Sigmoid colon (tissue), 7 donors: ENCODE data around the gene SRSF6. TPM values are rescaled to one million over a fixed set of nuclear protein-coding genes. Genes with fewer than 3 reads are reported as not detected.
"Not testable (repeated sequence)": the region's sequence is repeated elsewhere in the genome, so short reads cannot be mapped to it uniquely, and the experiment has no call there.

Experiments used
- DNase-seq: peaks from one replicate; pipeline ENCODE4 v3.0.0-alpha.2; 2019
- H3K27ac ChIP-seq, 4 donors: fragments of 200-600 bp; sonication (generic); one replicate each; pipeline ENCODE4 v1.5.1; 2016 to 2019; ENCODE audit warnings: mild to moderate bottlenecking in 1 of 4
- H3K27me3 ChIP-seq, 3 donors: fragments of 200-600 bp; sonication (generic); one replicate each; pipeline ENCODE4 v1.5.1; 2019; ENCODE audit warnings: mild to moderate bottlenecking in 1 of 3
- H3K36me3 ChIP-seq, 4 donors: fragments of 200-600 bp; sonication (generic); one replicate each; pipeline ENCODE4 v1.5.1; 2016 to 2019
- H3K4me1 ChIP-seq, 4 donors: fragments of 200-600 bp; sonication (generic); one replicate each; pipeline ENCODE4 v1.5.1; 2017 to 2019
- H3K4me3 ChIP-seq, 4 donors: fragments of 200-600 bp; sonication (generic); one replicate each; pipeline ENCODE4 v1.5.1; 2017 to 2019; ENCODE audit warnings: mild to moderate bottlenecking in 2 of 4, moderate library complexity in 1 of 4
- H3K9me3 ChIP-seq, 4 donors: fragments of 200-600 bp in 3 of 4; sonication (generic) in 3 of 4; one replicate each; pipeline versions ENCODE4 v1.5.1 to v1.6.1; 2013 to 2019
- CTCF ChIP-seq, 4 experiments: fragments of 450-650 bp in 3 of 4; fragments of 200-600 bp in 1 of 4; IDR thresholded peaks; one replicate each; pipeline ENCODE4 v1.5.1; 2016 to 2019; ENCODE audit warnings: antibody characterized with exemption in 4 of 4, mild to moderate bottlenecking in 3 of 4, moderate library complexity in 2 of 4
- EP300 ChIP-seq, 4 donors: sonication (generic); formaldehyde crosslinking; IDR thresholded peaks; one replicate each; pipeline ENCODE4 v1.6.1; 2017; ENCODE audit warnings: antibody characterized with exemption in 4 of 4
- POLR2A ChIP-seq, 2 donors: fragments of 450-650 bp; IDR thresholded peaks; one replicate each; pipeline ENCODE4 v1.6.1; 2016; ENCODE audit warnings: antibody characterized with exemption in 2 of 2, mild to moderate bottlenecking in 2 of 2, moderate library complexity in 2 of 2
- POLR2AphosphoS5 ChIP-seq, 4 donors: sonication (generic); formaldehyde crosslinking; IDR thresholded peaks; one replicate each; pipeline ENCODE4 v1.6.1; 2017; ENCODE audit warnings: antibody characterized with exemption in 4 of 4
- WGBS, 2 donors: extraction: QIAGEN DNeasy Blood & Tissue Kit; methylation state at CpG; one replicate each; pipeline ENCODE4 v1.1.7; 2013; 5-methylcytosine and 5-hydroxymethylcytosine counted together
- intact Hi-C: fragments of 100-400 bp; cut with DNase I; formaldehyde crosslinking; loops from one replicate; pipeline ENCODE4 v1.15.1; 2023
- polyA plus RNA-seq, 3 donors: library from polyadenylated mRNA; stranded (reverse); fragments of 200-250 nt; gene quantifications; one replicate each; pipeline ENCODE4 v1.2.3, GENCODE V29; 2013
- total RNA-seq, 4 donors: library from RNA; depleted of rRNA; stranded (reverse); fragments of >200 nt; gene quantifications; one replicate each; pipeline ENCODE4 v1.1.0, GENCODE V29; 2016
- donor health status: healthy with polysubstance abuse.
- donor health status: Bipolar disorder and iron deficiency.
- donor health status: healthy.

Gene SRSF6
- total and polyA plus RNA-seq, 7 donors, result 29.6 to 78.9 (median 51.7) TPM

GRCh38 chr20:43415661-43416430, 41.9 kb upstream of the SRSF6 start:
- TF ChIP-seq CTCF (IDR thresholded peaks at IDR 0.05) (no peak), EP300 (IDR thresholded peaks at IDR 0.05) (no peak), POLR2A (IDR thresholded peaks at IDR 0.05) (no peak), POLR2AphosphoS5 (IDR thresholded peaks at IDR 0.05) (no peak)
- DNase-seq, result no peak

DNA sequence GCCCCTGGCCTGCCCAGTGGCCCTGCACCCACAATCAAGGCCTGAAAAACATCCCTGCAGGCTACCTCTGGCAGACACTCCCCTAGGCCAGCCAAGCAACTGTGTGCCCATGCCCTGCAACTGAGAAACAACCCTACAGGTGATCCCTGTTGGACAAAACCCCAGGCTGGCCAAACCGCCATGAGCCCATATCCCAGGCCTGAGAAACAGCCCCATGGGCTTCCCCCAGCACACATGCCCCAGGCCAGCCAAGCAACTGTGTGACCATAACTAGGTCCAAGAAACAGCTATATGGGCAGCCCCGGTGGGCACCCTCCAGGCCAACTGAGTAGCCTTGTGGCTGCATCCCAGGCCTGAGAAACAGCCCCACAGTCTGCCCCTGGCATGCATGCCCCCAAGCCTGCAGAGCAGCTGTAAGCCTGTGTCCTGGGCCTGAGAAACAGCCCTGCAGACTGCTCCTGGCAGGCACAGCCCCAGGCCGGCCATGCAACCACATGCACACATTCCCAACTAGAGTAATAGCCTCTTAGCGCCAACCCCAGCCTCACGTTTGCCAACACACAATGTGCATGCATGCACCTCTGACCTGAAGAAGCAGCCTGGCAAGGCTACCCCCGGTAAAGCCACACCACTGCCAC, 41.0 kb upstream of the SRSF6 start:
- no peaks in the 10 kb centered on the region for H3K27me3 ChIP-seq
- DNase-seq, result no peak
- intact Hi-C loops, result no loop called here
- no peak overlapping the region for H3K4me3 ChIP-seq
- H3K27ac ChIP-seq, result no peak overlapping the region
- TF ChIP-seq EP300 (IDR thresholded peaks at IDR 0.05) (no peak), CTCF (IDR thresholded peaks at IDR 0.05) (no peak), POLR2AphosphoS5 (IDR thresholded peaks at IDR 0.05) (no peak), POLR2A (IDR thresholded peaks at IDR 0.05) (no peak)
- peaks cover 0 to 16% (median 4%) of the 10 kb centered on the region in 4 donors for H3K9me3 ChIP-seq
- H3K36me3 ChIP-seq, result no peaks in the 10 kb centered on the region
- H3K4me1 ChIP-seq, result no peaks in the 10 kb centered on the region
- WGBS, 2 donors, result 92 to 94% methylated on average over 6 of the region's 6 CpGs

More at GRCh38 chr20:43415661-43416430, 41.9 kb upstream of the SRSF6 start:
- Histone ChIP-seq H3K36me3 (no peaks in the 10 kb centered on the region), H3K9me3 (peaks cover 0 to 16% (median 3%) of the 10 kb centered on the region in 4 donors), H3K27ac (no peak overlapping the region), H3K4me3 (no peak overlapping the region), H3K4me1 (no peaks in the 10 kb centered on the region), H3K27me3 (no peaks in the 10 kb centered on the region)
- WGBS, 2 donors, result 80 to 86% methylated on average over 12 of the region's 12 CpGs
- intact Hi-C loops, result no loop called here

- no peaks in the 10 kb centered on the region for H3K4me1 ChIP-seq
- no peak for DNase-seq
- H3K36me3 ChIP-seq, result no peaks in the 10 kb centered on the region
- peaks cover 0 to 16% (median 4%) of the 10 kb centered on the region in 4 donors for H3K9me3 ChIP-seq
- no peak overlapping the region for H3K4me3 ChIP-seq
- TF ChIP-seq POLR2AphosphoS5 (IDR thresholded peaks at IDR 0.05) (no peak), POLR2A (IDR thresholded peaks at IDR 0.05) (no peak), EP300 (IDR thresholded peaks at IDR 0.05) (no peak), CTCF (IDR thresholded peaks at IDR 0.05) (no peak)
- H3K27ac ChIP-seq, result no peak overlapping the region
- intact Hi-C loops, result no loop called here
- no peaks in the 10 kb centered on the region for H3K27me3 ChIP-seq
Measured at GRCh38 chr20:43420192-43420591, 37.5 kb upstream of the SRSF6 start.

GRCh38 chr20:43420913-43421312, 36.8 kb upstream of the SRSF6 start:
- H3K4me3 ChIP-seq, H3K36me3 ChIP-seq, H3K27ac ChIP-seq, H3K27me3 ChIP-seq, H3K4me1 ChIP-seq, intact Hi-C loops, DNase-seq: not testable (repeated sequence)
- 81 to 87% methylated on average over 7 of the region's 7 CpGs for WGBS, 2 donors
- peaks cover 0 to 16% (median 4%) of the 10 kb centered on the region in 4 donors for H3K9me3 ChIP-seq

DNA sequence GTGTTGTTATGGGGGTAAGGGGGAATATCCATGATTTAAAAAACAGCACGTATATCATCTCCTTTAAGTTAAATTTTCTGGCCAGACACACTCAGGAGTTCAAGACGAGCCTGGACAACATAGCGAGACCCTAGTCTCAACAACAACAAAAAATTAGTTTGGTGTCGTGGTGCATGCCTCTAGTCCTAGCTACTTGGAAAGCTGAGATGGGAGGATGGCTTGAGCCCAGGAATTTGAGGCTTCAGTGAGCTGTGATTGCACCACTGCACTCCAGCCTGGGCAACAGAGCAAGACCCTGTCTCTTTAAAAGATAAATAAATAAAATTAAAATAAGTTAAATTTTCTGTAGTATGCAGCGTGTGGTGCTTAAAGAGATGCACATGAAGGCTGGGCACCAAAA, 31.5 kb upstream of the SRSF6 start:
- no peak for DNase-seq
- Histone ChIP-seq H3K4me3 (no peak overlapping the region), H3K27ac (no peak overlapping the region), H3K4me1 (no peaks in the 10 kb centered on the region), H3K36me3 (no peaks in the 10 kb centered on the region), H3K9me3 (no peaks in the 10 kb centered on the region), H3K27me3 (no peaks in the 10 kb centered on the region)
- no peak for TF ChIP-seq POLR2AphosphoS5 (IDR thresholded peaks at IDR 0.05)
- no peak for TF ChIP-seq EP300 (IDR thresholded peaks at IDR 0.05)
- no peak for TF ChIP-seq CTCF (IDR thresholded peaks at IDR 0.05)
- no peak for TF ChIP-seq POLR2A (IDR thresholded peaks at IDR 0.05)
- 88 to 93% methylated on average over 5 of the region's 5 CpGs for WGBS, 2 donors
- intact Hi-C loops, result no loop called here
